Chondrocyte (in vitro differentiated cells): Measurements from ENCODE around the gene PTPRS. TPM values are rescaled to one million over a fixed set of nuclear protein-coding genes. Genes with fewer than 3 reads are reported as not detected.

Source experiments
- DNase-seq: peaks from one replicate; pipeline ENCODE4 v3.0.0; 2021; ENCODE audit warnings: mixed read lengths, low spot score
- H3K27ac Mint-ChIP-seq: one replicate; pipeline ENCODE4 v1.8.0; 2021; ENCODE audit warnings: mild to moderate bottlenecking, moderate library complexity, mixed read lengths; ENCODE audit not compliant: unreplicated experiment
- H3K27me3 Mint-ChIP-seq: 2 replicates; pipeline ENCODE4 v1.8.0; 2021; ENCODE audit warnings: low read depth, mixed read lengths
- H3K36me3 Mint-ChIP-seq: 2 replicates; pipeline ENCODE4 v1.8.0; 2021; ENCODE audit warnings: low read depth, mixed read lengths
- H3K4me1 Mint-ChIP-seq: 2 replicates; pipeline ENCODE4 v1.8.0; 2021; ENCODE audit warnings: low read depth, mild to moderate bottlenecking, mixed read lengths
- H3K4me3 Mint-ChIP-seq: one replicate; pipeline ENCODE4 v1.8.0; 2021; ENCODE audit warnings: mild to moderate bottlenecking, moderate library complexity, mixed read lengths; ENCODE audit not compliant: unreplicated experiment
- H3K9me3 Mint-ChIP-seq: 2 replicates; pipeline ENCODE4 v1.8.0; 2021; ENCODE audit warnings: low read depth, mixed read lengths
- CTCF ChIP-seq: fragments of 200-600 bp; sonication (generic); IDR thresholded peaks from 2 replicates; pipeline ENCODE4 v1.5.0; 2021; ENCODE audit warnings: antibody characterized with exemption, mild to moderate bottlenecking, moderate library complexity
- total RNA-seq: library from RNA; stranded (reverse); gene quantifications from 3 replicates; pipeline ENCODE4 v1.2.1, GENCODE V29; 2021

Gene PTPRS
- total RNA-seq, 1 donor from 2014 or later: 130 TPM

- Mint-ChIP-seq H3K27me3 (peaks cover 5% of the 10 kb centered on the region), H3K36me3 (no peaks in the 10 kb centered on the region), H3K4me3 (peak overlapping the region; percentile 26), H3K27ac (no peak overlapping the region), H3K4me1 (peaks cover 15% of the 10 kb centered on the region), H3K9me3 (no peaks in the 10 kb centered on the region)
- DNase-seq: no peak
- TF ChIP-seq CTCF: no peak
Measured at GRCh38 chr19:5341448-5341820, 822 bp upstream of the PTPRS start.

GRCh38 chr19:5339950-5340636 is 519 bp downstream of the PTPRS start:
- no peaks in the 10 kb centered on the region for H3K36me3 Mint-ChIP-seq
- H3K9me3 Mint-ChIP-seq: no peaks in the 10 kb centered on the region
- TF ChIP-seq CTCF: peak; percentile 72
- H3K4me3 Mint-ChIP-seq: peak overlapping the region; percentile 81
- peak overlapping the region; percentile 17 for H3K27ac Mint-ChIP-seq
- H3K4me1 Mint-ChIP-seq: peaks cover 6% of the 10 kb centered on the region
- DNase-seq: no peak
- peaks cover 5% of the 10 kb centered on the region for H3K27me3 Mint-ChIP-seq

- peaks cover 5% of the 10 kb centered on the region for H3K27me3 Mint-ChIP-seq
- no peak for TF ChIP-seq CTCF
- H3K36me3 Mint-ChIP-seq: no peaks in the 10 kb centered on the region
- H3K4me1 Mint-ChIP-seq: peaks cover 6% of the 10 kb centered on the region
- DNase-seq: no peak
- H3K4me3 Mint-ChIP-seq: peak overlapping the region; percentile 73
- no peaks in the 10 kb centered on the region for H3K9me3 Mint-ChIP-seq
- peak overlapping the region; percentile 49 for H3K27ac Mint-ChIP-seq
Measured at GRCh38 chr19:5339198-5339949, 1.2 kb downstream of the PTPRS start.

GRCh38 chr19:5338656-5339197 is 1.9 kb downstream of the PTPRS start:
- Mint-ChIP-seq H3K27me3 (peaks cover 5% of the 10 kb centered on the region), H3K4me3 (peak overlapping the region; percentile 73), H3K4me1 (peaks cover 6% of the 10 kb centered on the region), H3K36me3 (no peaks in the 10 kb centered on the region), H3K27ac (peak overlapping the region; percentile 49), H3K9me3 (no peaks in the 10 kb centered on the region)
- TF ChIP-seq CTCF: no peak
- no peak for DNase-seq
